Cardiac muscle cell (in vitro differentiated cells and primary cell): ENCODE measurements around the gene MS4A3. TPM values are rescaled to one million over a fixed set of nuclear protein-coding genes. Genes with fewer than 3 reads are reported as not detected.
"Not testable (repeated sequence)": the region's sequence is repeated elsewhere in the genome, so short reads cannot be mapped to it uniquely, and the experiment has no call there.

Experiments
- DNase-seq, 2 donors: peaks; one replicate each; pipeline versions ENCODE4 v3.0.0 to v3.0.0-alpha.2; 2010 to 2017; ENCODE audit warnings: low read depth in 1 of 2, low spot score in 1 of 2
- H3K27ac ChIP-seq: fragments of 200-600 bp; sonication (generic); 2 replicates; pipeline ENCODE4 v1.5.1; 2016
- H3K27me3 ChIP-seq: fragments of 200-600 bp; sonication (generic); 2 replicates; pipeline ENCODE4 v1.6.0; 2016; ENCODE audit warnings: control low read depth
- H3K36me3 ChIP-seq: fragments of 200-600 bp; sonication (generic); 2 replicates; pipeline ENCODE4 v1.5.1; 2016; ENCODE audit warnings: control low read depth
- H3K4me1 ChIP-seq: fragments of 200-600 bp; sonication (generic); 2 replicates; pipeline ENCODE4 v1.8.1; 2017; ENCODE audit warnings: low read depth, mild to moderate bottlenecking, mixed run types
- H3K4me3 ChIP-seq: fragments of 200-600 bp; sonication (generic); 2 replicates; pipeline ENCODE4 v1.5.1; 2016; ENCODE audit warnings: mild to moderate bottlenecking
- H3K9me3 ChIP-seq: fragments of 200-600 bp; sonication (generic); 2 replicates; pipeline ENCODE4 v1.5.1; 2017; ENCODE audit warnings: low read depth, mild to moderate bottlenecking, control low read depth
- polyA plus RNA-seq: library from polyadenylated mRNA; unstranded; fragments of >200 nt; fragmentation: Nextera tagmentation; extraction: Ambion mirVana; gene quantifications from 2 replicates; pipeline ENCODE4 v1.2.1, GENCODE V29; 2016
- total RNA-seq: library from RNA; depleted of rRNA; stranded (reverse); fragments of >200 nt; gene quantifications from 2 replicates; pipeline ENCODE4 v1.2.3, GENCODE V29; 2016
- TF ChIP-seq, protein P1 (sequence below): IDR thresholded peaks from 2 replicates; pipeline ENCODE4 v1.5.1; 2012; ENCODE audit warnings: low read depth, mild to moderate bottlenecking, low read length

Gene MS4A3
- total and polyA plus RNA-seq, 2 experiments from 2014 or later = not detected

DNA sequence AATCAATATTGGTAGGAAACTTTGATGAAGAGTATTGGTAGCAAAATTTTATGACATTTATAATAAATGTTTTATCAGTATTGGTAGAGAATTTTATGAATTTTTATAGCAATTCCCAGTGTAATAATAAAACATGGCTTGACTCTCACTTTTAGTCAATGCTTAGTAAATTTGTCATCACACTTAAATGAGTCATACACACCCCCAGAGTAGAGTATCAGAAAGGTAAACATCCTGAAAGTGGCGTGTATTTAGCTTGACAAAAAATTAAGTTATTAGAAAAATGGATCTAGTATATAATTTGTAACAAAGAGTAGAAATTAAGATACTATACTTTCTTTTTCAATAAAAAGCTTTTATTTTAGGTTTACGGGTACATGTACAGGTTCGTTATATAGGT, 2.6 kb downstream of the MS4A3 start:
- TF ChIP-seq, protein P1, sequence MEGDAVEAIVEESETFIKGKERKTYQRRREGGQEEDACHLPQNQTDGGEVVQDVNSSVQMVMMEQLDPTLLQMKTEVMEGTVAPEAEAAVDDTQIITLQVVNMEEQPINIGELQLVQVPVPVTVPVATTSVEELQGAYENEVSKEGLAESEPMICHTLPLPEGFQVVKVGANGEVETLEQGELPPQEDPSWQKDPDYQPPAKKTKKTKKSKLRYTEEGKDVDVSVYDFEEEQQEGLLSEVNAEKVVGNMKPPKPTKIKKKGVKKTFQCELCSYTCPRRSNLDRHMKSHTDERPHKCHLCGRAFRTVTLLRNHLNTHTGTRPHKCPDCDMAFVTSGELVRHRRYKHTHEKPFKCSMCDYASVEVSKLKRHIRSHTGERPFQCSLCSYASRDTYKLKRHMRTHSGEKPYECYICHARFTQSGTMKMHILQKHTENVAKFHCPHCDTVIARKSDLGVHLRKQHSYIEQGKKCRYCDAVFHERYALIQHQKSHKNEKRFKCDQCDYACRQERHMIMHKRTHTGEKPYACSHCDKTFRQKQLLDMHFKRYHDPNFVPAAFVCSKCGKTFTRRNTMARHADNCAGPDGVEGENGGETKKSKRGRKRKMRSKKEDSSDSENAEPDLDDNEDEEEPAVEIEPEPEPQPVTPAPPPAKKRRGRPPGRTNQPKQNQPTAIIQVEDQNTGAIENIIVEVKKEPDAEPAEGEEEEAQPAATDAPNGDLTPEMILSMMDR = no peak
- Histone ChIP-seq H3K27ac (no peak overlapping the region), H3K9me3 (no peaks in the 10 kb centered on the region)

GRCh38 chr11:60059521-60060240, 3.2 kb downstream of the MS4A3 start:
- H3K27me3 ChIP-seq = no peaks in the 10 kb centered on the region
- DNase-seq = no peak
- TF ChIP-seq, protein P1 = no peak
- H3K36me3 ChIP-seq = no peaks in the 10 kb centered on the region
- no peak overlapping the region for H3K4me3 ChIP-seq
- no peaks in the 10 kb centered on the region for H3K9me3 ChIP-seq
- H3K4me1 ChIP-seq = no peaks in the 10 kb centered on the region
- H3K27ac ChIP-seq = no peak overlapping the region

More for the DNA sequence above, 2.6 kb downstream of the MS4A3 start:
- no peak for DNase-seq
- Histone ChIP-seq H3K4me3 (no peak overlapping the region), H3K36me3 (no peaks in the 10 kb centered on the region), H3K4me1 (no peaks in the 10 kb centered on the region), H3K27me3 (no peaks in the 10 kb centered on the region)

DNA sequence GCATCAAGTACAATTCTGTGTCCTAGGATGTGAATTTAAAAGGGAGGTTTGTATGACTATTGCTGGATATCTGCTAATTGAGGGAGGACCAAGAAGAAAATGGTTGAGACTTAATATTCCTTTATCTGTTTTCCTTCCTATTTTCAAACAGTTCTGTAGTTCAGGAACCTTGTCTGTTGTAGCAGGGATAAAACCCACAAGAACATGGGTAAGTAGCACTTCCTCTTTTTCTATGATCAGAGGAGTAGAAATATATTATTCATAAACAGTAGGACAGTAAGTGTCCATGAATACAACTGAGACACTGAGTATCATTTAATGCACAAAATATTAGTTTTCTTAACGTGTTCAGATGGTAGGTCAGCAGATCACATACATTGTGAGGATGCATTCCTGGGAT, 7.6 kb downstream of the MS4A3 start:
- no peaks in the 10 kb centered on the region for H3K27me3 ChIP-seq
- TF ChIP-seq, protein P1 = no peak

DNA sequence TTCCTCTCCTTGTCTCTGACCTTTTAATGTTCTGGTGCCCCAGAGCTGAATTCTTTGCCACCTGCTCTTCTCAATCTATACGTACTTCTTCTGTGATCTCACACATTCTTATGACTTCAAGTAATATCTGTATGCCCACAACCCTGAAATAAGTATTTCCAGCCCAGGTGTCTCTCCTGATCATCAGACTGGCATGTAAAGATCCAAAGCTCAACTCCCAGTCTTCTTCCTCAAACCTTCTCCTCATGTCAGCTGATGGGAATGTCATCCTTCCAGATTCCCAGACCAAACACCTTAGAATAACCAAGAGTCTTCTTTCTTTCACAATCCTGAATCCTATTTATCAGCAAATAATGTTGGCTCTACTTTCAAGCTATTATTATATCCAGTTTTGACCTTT, 9.3 kb downstream of the MS4A3 start:
- H3K36me3 ChIP-seq = no peaks in the 10 kb centered on the region
- no peaks in the 10 kb centered on the region for H3K9me3 ChIP-seq
- H3K4me1 ChIP-seq = no peaks in the 10 kb centered on the region
- TF ChIP-seq, protein P1 = no peak
- no peak for DNase-seq
- H3K27me3 ChIP-seq = no peaks in the 10 kb centered on the region
- no peak overlapping the region for H3K27ac ChIP-seq
- H3K4me3 ChIP-seq = no peak overlapping the region

More for the DNA sequence above, 7.6 kb downstream of the MS4A3 start:
- no peak overlapping the region for H3K27ac ChIP-seq
- no peaks in the 10 kb centered on the region for H3K36me3 ChIP-seq
- H3K4me1 ChIP-seq = no peaks in the 10 kb centered on the region
- DNase-seq = no peak
- H3K9me3 ChIP-seq = no peaks in the 10 kb centered on the region
- H3K4me3 ChIP-seq = no peak overlapping the region

- TF ChIP-seq, protein P1 = no peak
- H3K4me3 ChIP-seq = no peak overlapping the region
- no peaks in the 10 kb centered on the region for H3K36me3 ChIP-seq
- no peaks in the 10 kb centered on the region for H3K9me3 ChIP-seq
- DNase-seq = no peak
- no peaks in the 10 kb centered on the region for H3K27me3 ChIP-seq
- no peak overlapping the region for H3K27ac ChIP-seq
- no peaks in the 10 kb centered on the region for H3K4me1 ChIP-seq
Observed at GRCh38 chr11:60069450-60069849, 13.0 kb downstream of the MS4A3 start.

- not testable (repeated sequence) for H3K4me1 ChIP-seq, H3K27ac ChIP-seq, H3K9me3 ChIP-seq, H3K27me3 ChIP-seq, H3K36me3 ChIP-seq, DNase-seq, H3K4me3 ChIP-seq
Observed at GRCh38 chr11:60071644-60072043, 15.2 kb downstream of the MS4A3 start.
